ENCODE data around the gene ITGA1.

Gene ITGA1

DNA sequence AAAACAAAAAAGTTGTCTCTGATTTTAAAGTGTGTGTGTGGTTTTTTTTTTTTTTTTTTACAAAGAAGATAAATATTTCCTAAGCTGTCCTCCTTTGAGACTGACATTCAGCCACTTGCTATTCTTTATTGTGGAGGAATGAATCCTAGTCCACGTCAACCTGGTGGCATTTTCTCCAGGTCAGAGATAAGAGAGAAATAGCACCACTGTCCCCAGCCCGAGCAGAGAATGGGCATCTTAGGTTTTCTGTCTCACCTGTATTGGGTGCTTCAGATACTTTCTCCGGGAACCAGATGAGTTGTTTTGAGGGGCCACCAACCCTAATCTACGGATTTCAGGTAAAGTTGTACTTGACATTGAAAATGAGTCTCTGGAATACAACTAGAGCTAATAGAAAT lies 202.8 kb downstream of the ITGA1 start:
- TF ChIP-seq, protein P1, sequence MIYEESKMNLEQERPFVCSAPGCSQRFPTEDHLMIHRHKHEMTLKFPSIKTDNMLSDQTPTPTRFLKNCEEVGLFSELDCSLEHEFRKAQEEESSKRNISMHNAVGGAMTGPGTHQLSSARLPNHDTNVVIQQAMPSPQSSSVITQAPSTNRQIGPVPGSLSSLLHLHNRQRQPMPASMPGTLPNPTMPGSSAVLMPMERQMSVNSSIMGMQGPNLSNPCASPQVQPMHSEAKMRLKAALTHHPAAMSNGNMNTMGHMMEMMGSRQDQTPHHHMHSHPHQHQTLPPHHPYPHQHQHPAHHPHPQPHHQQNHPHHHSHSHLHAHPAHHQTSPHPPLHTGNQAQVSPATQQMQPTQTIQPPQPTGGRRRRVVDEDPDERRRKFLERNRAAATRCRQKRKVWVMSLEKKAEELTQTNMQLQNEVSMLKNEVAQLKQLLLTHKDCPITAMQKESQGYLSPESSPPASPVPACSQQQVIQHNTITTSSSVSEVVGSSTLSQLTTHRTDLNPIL (CRISPR knock-in tag; IDR thresholded peaks at IDR 0.05; ENCODE audit: low read depth): no peak
- TF ChIP-seq, protein P2, sequence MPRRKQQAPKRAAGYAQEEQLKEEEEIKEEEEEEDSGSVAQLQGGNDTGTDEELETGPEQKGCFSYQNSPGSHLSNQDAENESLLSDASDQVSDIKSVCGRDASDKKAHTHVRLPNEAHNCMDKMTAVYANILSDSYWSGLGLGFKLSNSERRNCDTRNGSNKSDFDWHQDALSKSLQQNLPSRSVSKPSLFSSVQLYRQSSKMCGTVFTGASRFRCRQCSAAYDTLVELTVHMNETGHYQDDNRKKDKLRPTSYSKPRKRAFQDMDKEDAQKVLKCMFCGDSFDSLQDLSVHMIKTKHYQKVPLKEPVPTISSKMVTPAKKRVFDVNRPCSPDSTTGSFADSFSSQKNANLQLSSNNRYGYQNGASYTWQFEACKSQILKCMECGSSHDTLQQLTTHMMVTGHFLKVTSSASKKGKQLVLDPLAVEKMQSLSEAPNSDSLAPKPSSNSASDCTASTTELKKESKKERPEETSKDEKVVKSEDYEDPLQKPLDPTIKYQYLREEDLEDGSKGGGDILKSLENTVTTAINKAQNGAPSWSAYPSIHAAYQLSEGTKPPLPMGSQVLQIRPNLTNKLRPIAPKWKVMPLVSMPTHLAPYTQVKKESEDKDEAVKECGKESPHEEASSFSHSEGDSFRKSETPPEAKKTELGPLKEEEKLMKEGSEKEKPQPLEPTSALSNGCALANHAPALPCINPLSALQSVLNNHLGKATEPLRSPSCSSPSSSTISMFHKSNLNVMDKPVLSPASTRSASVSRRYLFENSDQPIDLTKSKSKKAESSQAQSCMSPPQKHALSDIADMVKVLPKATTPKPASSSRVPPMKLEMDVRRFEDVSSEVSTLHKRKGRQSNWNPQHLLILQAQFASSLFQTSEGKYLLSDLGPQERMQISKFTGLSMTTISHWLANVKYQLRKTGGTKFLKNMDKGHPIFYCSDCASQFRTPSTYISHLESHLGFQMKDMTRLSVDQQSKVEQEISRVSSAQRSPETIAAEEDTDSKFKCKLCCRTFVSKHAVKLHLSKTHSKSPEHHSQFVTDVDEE (CRISPR knock-in tag; IDR thresholded peaks at IDR 0.05): no peak
- TF ChIP-seq, protein P3, sequence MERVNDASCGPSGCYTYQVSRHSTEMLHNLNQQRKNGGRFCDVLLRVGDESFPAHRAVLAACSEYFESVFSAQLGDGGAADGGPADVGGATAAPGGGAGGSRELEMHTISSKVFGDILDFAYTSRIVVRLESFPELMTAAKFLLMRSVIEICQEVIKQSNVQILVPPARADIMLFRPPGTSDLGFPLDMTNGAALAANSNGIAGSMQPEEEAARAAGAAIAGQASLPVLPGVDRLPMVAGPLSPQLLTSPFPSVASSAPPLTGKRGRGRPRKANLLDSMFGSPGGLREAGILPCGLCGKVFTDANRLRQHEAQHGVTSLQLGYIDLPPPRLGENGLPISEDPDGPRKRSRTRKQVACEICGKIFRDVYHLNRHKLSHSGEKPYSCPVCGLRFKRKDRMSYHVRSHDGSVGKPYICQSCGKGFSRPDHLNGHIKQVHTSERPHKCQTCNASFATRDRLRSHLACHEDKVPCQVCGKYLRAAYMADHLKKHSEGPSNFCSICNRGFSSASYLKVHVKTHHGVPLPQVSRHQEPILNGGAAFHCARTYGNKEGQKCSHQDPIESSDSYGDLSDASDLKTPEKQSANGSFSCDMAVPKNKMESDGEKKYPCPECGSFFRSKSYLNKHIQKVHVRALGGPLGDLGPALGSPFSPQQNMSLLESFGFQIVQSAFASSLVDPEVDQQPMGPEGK (CRISPR knock-in tag; IDR thresholded peaks at IDR 0.05; ENCODE audit: borderline replicate concordance): no peak
- no peak for TF ChIP-seq ESRRG (CRISPR knock-in tag; IDR thresholded peaks at IDR 0.05)
- no peak for ATAC-seq

DNA sequence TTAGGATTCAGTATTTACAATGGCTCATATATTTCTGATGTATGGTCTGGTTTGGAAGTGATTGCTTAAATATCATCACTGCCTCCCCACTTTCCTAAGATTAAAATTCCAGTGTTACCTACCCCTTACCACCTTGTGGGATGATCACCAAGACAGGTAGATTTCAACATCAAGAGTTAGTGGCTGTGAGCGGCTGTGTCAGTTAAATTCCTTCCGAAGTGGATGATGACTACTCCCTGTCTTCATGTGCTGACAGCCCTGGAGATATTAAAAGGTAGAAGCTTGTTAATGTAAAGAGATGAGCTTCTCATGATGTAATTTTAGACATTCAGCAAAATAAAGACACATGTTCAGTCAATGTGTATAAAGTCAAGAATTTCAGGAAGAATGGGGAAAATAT lies 205.7 kb downstream of the ITGA1 start:
- TF ChIP-seq, protein P1 (CRISPR knock-in tag; IDR thresholded peaks at IDR 0.05; ENCODE audit: low read depth): no peak
- no peak for TF ChIP-seq SNAI2 (CRISPR knock-in tag; IDR thresholded peaks at IDR 0.05)
- ATAC-seq: no peak

DNA sequence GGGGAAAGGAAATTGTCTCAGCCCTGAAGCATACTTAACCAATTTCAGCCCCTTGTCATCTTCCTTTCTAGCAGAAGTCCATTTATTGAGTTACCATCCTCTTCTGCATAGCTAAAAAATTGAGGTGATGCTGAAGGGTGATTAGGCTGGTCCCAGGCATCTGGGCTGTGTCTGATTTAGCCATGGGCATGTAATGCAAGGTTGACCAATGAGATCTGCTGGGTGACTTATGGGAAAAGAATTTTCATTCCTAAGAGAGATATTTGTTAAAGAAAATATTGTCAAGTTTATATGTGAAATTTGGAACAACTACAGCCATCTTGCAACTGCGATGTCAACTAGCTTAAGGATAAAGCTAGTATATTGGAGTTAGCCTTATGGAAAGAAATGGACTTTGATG lies 206.6 kb downstream of the ITGA1 start:
- TF ChIP-seq ZNF8 (CRISPR knock-in tag; IDR thresholded peaks at IDR 0.05) (no peak), ARNTL (CRISPR knock-in tag; IDR thresholded peaks at IDR 0.05; ENCODE audit: borderline replicate concordance, low read depth) (no peak), CSDC2 (CRISPR knock-in tag; IDR thresholded peaks at IDR 0.05) (no peak), ZFP3 (CRISPR knock-in tag; IDR thresholded peaks at IDR 0.05) (no peak), ZNF70 (CRISPR knock-in tag; IDR thresholded peaks at IDR 0.05) (no peak), ZC3H10 (CRISPR knock-in tag; IDR thresholded peaks at IDR 0.05) (no peak), ISL1 (CRISPR knock-in tag; IDR thresholded peaks at IDR 0.05) (no peak), TOX (CRISPR knock-in tag; IDR thresholded peaks at IDR 0.05; ENCODE audit: borderline replicate concordance) (no peak), GLIS3 (CRISPR knock-in tag; IDR thresholded peaks at IDR 0.05) (no peak), RARB (CRISPR knock-in tag; IDR thresholded peaks at IDR 0.05) (no peak), PPARA (CRISPR knock-in tag; IDR thresholded peaks at IDR 0.05; ENCODE audit: borderline replicate concordance) (no peak), ZFP30 (CRISPR knock-in tag; IDR thresholded peaks at IDR 0.05) (no peak), ZNF565 (CRISPR knock-in tag; conservative IDR thresholded peaks at IDR 0.05; ENCODE audit: low read depth) (no peak), OSR1 (CRISPR knock-in tag; IDR thresholded peaks at IDR 0.05) (no peak), SNAI2 (CRISPR knock-in tag; IDR thresholded peaks at IDR 0.05) (no peak)
- TF ChIP-seq, protein P4, sequence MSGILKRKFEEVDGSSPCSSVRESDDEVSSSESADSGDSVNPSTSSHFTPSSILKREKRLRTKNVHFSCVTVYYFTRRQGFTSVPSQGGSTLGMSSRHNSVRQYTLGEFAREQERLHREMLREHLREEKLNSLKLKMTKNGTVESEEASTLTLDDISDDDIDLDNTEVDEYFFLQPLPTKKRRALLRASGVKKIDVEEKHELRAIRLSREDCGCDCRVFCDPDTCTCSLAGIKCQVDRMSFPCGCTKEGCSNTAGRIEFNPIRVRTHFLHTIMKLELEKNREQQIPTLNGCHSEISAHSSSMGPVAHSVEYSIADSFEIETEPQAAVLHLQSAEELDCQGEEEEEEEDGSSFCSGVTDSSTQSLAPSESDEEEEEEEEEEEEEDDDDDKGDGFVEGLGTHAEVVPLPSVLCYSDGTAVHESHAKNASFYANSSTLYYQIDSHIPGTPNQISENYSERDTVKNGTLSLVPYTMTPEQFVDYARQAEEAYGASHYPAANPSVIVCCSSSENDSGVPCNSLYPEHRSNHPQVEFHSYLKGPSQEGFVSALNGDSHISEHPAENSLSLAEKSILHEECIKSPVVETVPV (CRISPR knock-in tag; IDR thresholded peaks at IDR 0.05): no peak
- TF ChIP-seq, protein P3 (CRISPR knock-in tag; IDR thresholded peaks at IDR 0.05; ENCODE audit: borderline replicate concordance): no peak
- TF ChIP-seq, protein P5, sequence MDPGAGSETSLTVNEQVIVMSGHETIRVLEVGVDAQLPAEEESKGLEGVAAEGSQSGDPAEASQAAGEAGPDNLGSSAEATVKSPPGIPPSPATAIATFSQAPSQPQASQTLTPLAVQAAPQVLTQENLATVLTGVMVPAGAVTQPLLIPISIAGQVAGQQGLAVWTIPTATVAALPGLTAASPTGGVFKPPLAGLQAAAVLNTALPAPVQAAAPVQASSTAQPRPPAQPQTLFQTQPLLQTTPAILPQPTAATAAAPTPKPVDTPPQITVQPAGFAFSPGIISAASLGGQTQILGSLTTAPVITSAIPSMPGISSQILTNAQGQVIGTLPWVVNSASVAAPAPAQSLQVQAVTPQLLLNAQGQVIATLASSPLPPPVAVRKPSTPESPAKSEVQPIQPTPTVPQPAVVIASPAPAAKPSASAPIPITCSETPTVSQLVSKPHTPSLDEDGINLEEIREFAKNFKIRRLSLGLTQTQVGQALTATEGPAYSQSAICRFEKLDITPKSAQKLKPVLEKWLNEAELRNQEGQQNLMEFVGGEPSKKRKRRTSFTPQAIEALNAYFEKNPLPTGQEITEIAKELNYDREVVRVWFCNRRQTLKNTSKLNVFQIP (CRISPR knock-in tag; IDR thresholded peaks at IDR 0.05; ENCODE audit: borderline replicate concordance, low read depth): no peak
- TF ChIP-seq, protein P1 (CRISPR knock-in tag; IDR thresholded peaks at IDR 0.05; ENCODE audit: low read depth): no peak
- no peak for ATAC-seq

Measured in SK-N-SH treated with all-trans-retinoic acid at 6 μM for 48 hours (cell line).